SK-N-SH (cell line): ENCODE results near the gene DNMT3A. TPM values are rescaled to one million over a fixed set of nuclear protein-coding genes. Genes with fewer than 3 reads are reported as not detected.

Experiments
- CTCF ChIA-PET: fragments of 300-600, 350-600 bp; formaldehyde crosslinking; extraction: SDS; loops from one replicate; lab custom pipeline; 2021; lab: Yijun Ruan, JAX
- POLR2A ChIA-PET: fragments of 350-600 bp; sonication (Branson Sonifier 250); formaldehyde crosslinking; extraction: SDS; loops from one replicate; lab custom pipeline; 2020; ENCODE audit warnings: antibody characterized with exemption, inconsistent platforms; lab: Yijun Ruan, JAX
- DNase-seq: peaks from one replicate; pipeline ENCODE4 v3.0.0; 2012
- H2AFZ ChIP-seq: fragments of 200-600 bp; sonication (generic); 2 replicates; pipeline ENCODE4 v1.8.1; 2016; ENCODE audit warnings: antibody characterized with exemption, mild to moderate bottlenecking, low read depth
- H3F3A ChIP-seq: fragments of 200-600 bp; sonication (generic); replicated peaks from 2 replicates; pipeline ENCODE3; 2016; ENCODE audit warnings: antibody characterized with exemption, mild to moderate bottlenecking; ENCODE audit not compliant: insufficient read depth
- H3K27ac ChIP-seq, 2 experiments: fragments of 200-500 bp in 1 of 2; fragments of 200-600 bp in 1 of 2; sonication (Bioruptor generic) in 1 of 2; sonication (generic), shearing (Covaris generic) in 1 of 2; 2 replicates each; pipeline versions ENCODE4 v1.5.1 to v1.6.1; 2014 to 2016; ENCODE audit warnings: low read depth in 2 of 2, inconsistent platforms in 1 of 2, low read length in 1 of 2, mild to moderate bottlenecking in 1 of 2, mixed read lengths in 1 of 2
- H3K27me3 ChIP-seq: fragments of 200-600 bp; sonication (generic), shearing (Covaris generic); 2 replicates; pipeline ENCODE4 v1.6.1; 2016; ENCODE audit warnings: mixed run types; ENCODE audit not compliant: insufficient read depth
- H3K36me3 ChIP-seq, 2 experiments: fragments of 200-500 bp in 1 of 2; fragments of 200-600 bp in 1 of 2; sonication (Bioruptor generic) in 1 of 2; sonication (generic) in 1 of 2; replicated peaks in 1 of 2; 2 replicates each; pipeline versions ENCODE3 to v1.5.1; 2014 to 2016; ENCODE audit warnings: low read length in 1 of 2, mild to moderate bottlenecking in 1 of 2; ENCODE audit not compliant: insufficient read depth in 2 of 2, control insufficient read depth in 1 of 2
- H3K4me1 ChIP-seq, 2 experiments: fragments of 200-500 bp in 1 of 2; fragments of 200-600 bp in 1 of 2; sonication (Bioruptor generic) in 1 of 2; sonication (generic), shearing (Covaris generic) in 1 of 2; 2 replicates each; pipeline versions ENCODE4 v1.5.1 to v1.6.1; 2014 to 2016; ENCODE audit warnings: low read depth in 1 of 2, low read length in 1 of 2, mixed run types in 1 of 2; ENCODE audit not compliant: insufficient read depth in 2 of 2, control insufficient read depth in 1 of 2
- H3K4me2 ChIP-seq: fragments of 200-600 bp; sonication (generic), shearing (Covaris generic); 2 replicates; pipeline ENCODE4 v1.6.1; 2017; ENCODE audit warnings: mixed run types
- H3K4me3 ChIP-seq, 2 experiments: fragments of 200-500 bp in 1 of 2; fragments of 200-600 bp in 1 of 2; sonication (Bioruptor generic) in 1 of 2; sonication (generic), shearing (Covaris generic) in 1 of 2; 2 replicates each; pipeline versions ENCODE4 v1.5.1 to v1.8.1; 2014 to 2016; ENCODE audit warnings: low read depth in 2 of 2, inconsistent platforms in 1 of 2, low read length in 1 of 2, mild to moderate bottlenecking in 1 of 2, mixed read lengths in 1 of 2, moderate library complexity in 1 of 2
- H3K79me2 ChIP-seq: fragments of 200-600 bp; sonication (generic); 2 replicates; pipeline ENCODE4 v1.8.1; 2017; ENCODE audit warnings: mild to moderate bottlenecking; ENCODE audit not compliant: insufficient read depth
- H3K9ac ChIP-seq: fragments of 200-600 bp; sonication (generic); 2 replicates; pipeline ENCODE4 v1.6.1; 2017; ENCODE audit warnings: mixed run types
- H3K9me2 ChIP-seq: fragments of 200-600 bp; sonication (generic); 2 replicates; pipeline ENCODE4 v1.6.1; 2017; ENCODE audit warnings: mixed run types
- H3K9me3 ChIP-seq: fragments of 200-600 bp; sonication (generic); 2 replicates; pipeline ENCODE4 v1.6.1; 2017; ENCODE audit warnings: mixed run types, mild to moderate bottlenecking, moderate library complexity
- H4K20me1 ChIP-seq: fragments of 200-600 bp; sonication (generic); 2 replicates; pipeline ENCODE4 v1.6.1; 2017; ENCODE audit warnings: mild to moderate bottlenecking, mixed run types; ENCODE audit not compliant: insufficient read depth
- ELF1 ChIP-seq: IDR thresholded peaks from 2 replicates; pipeline ENCODE4 v1.4.0; 2012
- GABPA ChIP-seq: IDR thresholded peaks from 2 replicates; pipeline ENCODE4 v1.4.0; 2012; ENCODE audit warnings: low read depth, mild to moderate bottlenecking
- GATA2 ChIP-seq: sonication (generic); formaldehyde crosslinking; IDR thresholded peaks from 2 replicates; pipeline ENCODE4 v1.5.0; 2020; ENCODE audit warnings: mild to moderate bottlenecking, missing genetic modification reagents
- PBX3 ChIP-seq: IDR thresholded peaks from 2 replicates; pipeline ENCODE4; 2012
- RCOR1 ChIP-seq: fragments of 150-350 bp; IDR thresholded peaks from 2 replicates; pipeline ENCODE4 v1.6.1; 2017; ENCODE audit warnings: antibody characterized with exemption, low read length
- SIN3A ChIP-seq: IDR thresholded peaks from 2 replicates; pipeline ENCODE4 v1.6.1; 2012; ENCODE audit warnings: low read depth, mild to moderate bottlenecking, low read length, moderate library complexity, borderline replicate concordance
- SMC3 ChIP-seq: IDR thresholded peaks from 2 replicates; pipeline ENCODE4 v1.6.1; 2012; ENCODE audit warnings: low read depth, low read length, improper control_type of control experiment
- USF1 ChIP-seq: IDR thresholded peaks from 2 replicates; pipeline ENCODE4 v1.4.0; 2012; ENCODE audit warnings: low read depth, borderline replicate concordance
- YY1 ChIP-seq: IDR thresholded peaks from 2 replicates; pipeline ENCODE4 v1.4.0; 2012; ENCODE audit warnings: low read depth, mild to moderate bottlenecking
- WGBS: methylation state at CpG from one replicate; pipeline ENCODE4 v1.1.6; 2017; ENCODE audit warnings: low lambda C conversion rate; 5-methylcytosine and 5-hydroxymethylcytosine counted together
- polyA plus RNA-seq, 3 experiments: library from polyadenylated mRNA; depleted of rRNA; stranded (reverse); fragments of >200 nt; gene quantifications; 2 replicates each; pipeline ENCODE4 v1.2.3, GENCODE V29; 2012
- TF ChIP-seq, protein P1 (sequence below): IDR thresholded peaks from 2 replicates; pipeline ENCODE4 v1.6.1; 2012; ENCODE audit warnings: mild to moderate bottlenecking, low read depth, low read length, moderate library complexity

Gene DNMT3A
- polyA plus RNA-seq, 1 of the 3 experiments (the other 2 are of a cell fraction): 5.6 TPM

DNA sequence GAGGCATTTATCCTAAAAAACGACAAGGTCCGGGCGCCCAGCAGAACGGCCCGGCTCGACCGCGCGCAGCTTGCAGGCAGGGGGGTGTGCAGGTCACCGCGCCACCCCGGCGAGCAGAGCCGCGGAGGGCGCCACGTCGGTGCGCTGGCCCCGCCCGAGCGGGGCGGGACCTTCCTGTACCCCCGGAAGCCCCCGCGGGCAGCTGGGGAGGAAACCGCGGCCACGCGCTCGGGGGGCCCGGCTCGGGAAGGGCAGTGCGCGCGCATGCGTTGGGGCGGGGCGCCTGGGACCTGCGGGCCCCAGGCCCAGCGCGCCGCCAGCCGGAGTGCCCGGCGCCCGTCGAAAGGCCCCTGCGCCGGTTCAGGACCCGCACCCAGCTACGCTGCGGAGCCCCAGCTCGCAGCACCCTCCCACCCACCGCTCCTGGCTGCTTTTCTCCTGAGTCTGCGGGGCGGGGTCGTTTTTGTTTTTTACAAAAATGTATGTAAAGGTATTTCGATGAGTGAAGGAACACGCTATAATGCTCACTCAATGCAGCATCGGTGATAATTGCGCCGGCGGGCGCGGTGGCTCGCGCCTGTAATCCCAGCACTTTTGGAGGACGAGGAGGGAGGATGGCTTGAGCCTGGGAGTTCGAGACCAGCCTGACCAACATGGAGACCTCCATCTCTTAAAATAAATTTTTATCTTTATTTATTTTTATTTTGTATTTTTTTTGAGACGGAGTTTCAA is 125.6 kb downstream of the DNMT3A start:
- POLR2A ChIA-PET: interaction anchor here (0.6 kb wide), 1 partner anchor 14 kb away, joined by 3 read pairs; no protein-coding TSS in a partner anchor
- 85% methylated on average over 47 of the region's 71 CpGs for WGBS
- no peaks in the 10 kb centered on the region for H3K9me2 ChIP-seq
- H3K9me3 ChIP-seq: no peaks in the 10 kb centered on the region
- no peaks in the 10 kb centered on the region for H3K36me3 ChIP-seq
- H3K4me3 ChIP-seq: no peak overlapping the region
- TF ChIP-seq RCOR1: no peak
- no peak for TF ChIP-seq ELF1
- no peak for TF ChIP-seq PBX3
- TF ChIP-seq USF1: no peak
- TF ChIP-seq GABPA: no peak
- no peak for TF ChIP-seq YY1
- no peak for TF ChIP-seq SIN3A
- TF ChIP-seq GATA2 (CRISPR knock-in tag): no peak
- peaks cover 0 to 8% of the 10 kb centered on the region in 2 experiments; a peak in 1 of 4 replicates for H3K4me1 ChIP-seq
- H3K9ac ChIP-seq: no peak overlapping the region
- no peaks in the 10 kb centered on the region for H3K27me3 ChIP-seq
- no peaks in the 10 kb centered on the region for H4K20me1 ChIP-seq
- peak; percentile 35 for DNase-seq
- no peak overlapping the region for H3K4me2 ChIP-seq
- CTCF ChIA-PET: interaction anchor here (3.4 kb wide), 1 partner anchor 13 kb away, joined by 12 read pairs; no protein-coding TSS in a partner anchor
- H3F3A ChIP-seq: no peaks in the 10 kb centered on the region
- H2AFZ ChIP-seq: no peak overlapping the region
- no peak overlapping the region for H3K27ac ChIP-seq
- H3K79me2 ChIP-seq: no peaks in the 10 kb centered on the region

GRCh38 chr2:25215232-25215631 is 126.5 kb downstream of the DNMT3A start:
- Histone ChIP-seq H3K36me3 (no peaks in the 10 kb centered on the region), H3K4me2 (no peak overlapping the region), H3K27me3 (no peaks in the 10 kb centered on the region), H2AFZ (no peak overlapping the region), H3K27ac (no peak overlapping the region), H3K79me2 (no peaks in the 10 kb centered on the region), H3F3A (no peaks in the 10 kb centered on the region), H3K9me3 (no peaks in the 10 kb centered on the region), H3K9ac (no peak overlapping the region), H4K20me1 (no peaks in the 10 kb centered on the region), H3K9me2 (no peaks in the 10 kb centered on the region), H3K4me1 (peaks cover 0 to 8% of the 10 kb centered on the region in 2 experiments; a peak in 1 of 4 replicates), H3K4me3 (no peak overlapping the region)
- ChIA-PET POLR2A (no interaction called here), CTCF (interaction anchor here (1.1 to 3.4 kb wide), 2 partner anchors 13 to 15 kb away, joined by 4 to 12 read pairs; no protein-coding TSS in a partner anchor)
- TF ChIP-seq SMC3: no peak
- TF ChIP-seq, protein P1, sequence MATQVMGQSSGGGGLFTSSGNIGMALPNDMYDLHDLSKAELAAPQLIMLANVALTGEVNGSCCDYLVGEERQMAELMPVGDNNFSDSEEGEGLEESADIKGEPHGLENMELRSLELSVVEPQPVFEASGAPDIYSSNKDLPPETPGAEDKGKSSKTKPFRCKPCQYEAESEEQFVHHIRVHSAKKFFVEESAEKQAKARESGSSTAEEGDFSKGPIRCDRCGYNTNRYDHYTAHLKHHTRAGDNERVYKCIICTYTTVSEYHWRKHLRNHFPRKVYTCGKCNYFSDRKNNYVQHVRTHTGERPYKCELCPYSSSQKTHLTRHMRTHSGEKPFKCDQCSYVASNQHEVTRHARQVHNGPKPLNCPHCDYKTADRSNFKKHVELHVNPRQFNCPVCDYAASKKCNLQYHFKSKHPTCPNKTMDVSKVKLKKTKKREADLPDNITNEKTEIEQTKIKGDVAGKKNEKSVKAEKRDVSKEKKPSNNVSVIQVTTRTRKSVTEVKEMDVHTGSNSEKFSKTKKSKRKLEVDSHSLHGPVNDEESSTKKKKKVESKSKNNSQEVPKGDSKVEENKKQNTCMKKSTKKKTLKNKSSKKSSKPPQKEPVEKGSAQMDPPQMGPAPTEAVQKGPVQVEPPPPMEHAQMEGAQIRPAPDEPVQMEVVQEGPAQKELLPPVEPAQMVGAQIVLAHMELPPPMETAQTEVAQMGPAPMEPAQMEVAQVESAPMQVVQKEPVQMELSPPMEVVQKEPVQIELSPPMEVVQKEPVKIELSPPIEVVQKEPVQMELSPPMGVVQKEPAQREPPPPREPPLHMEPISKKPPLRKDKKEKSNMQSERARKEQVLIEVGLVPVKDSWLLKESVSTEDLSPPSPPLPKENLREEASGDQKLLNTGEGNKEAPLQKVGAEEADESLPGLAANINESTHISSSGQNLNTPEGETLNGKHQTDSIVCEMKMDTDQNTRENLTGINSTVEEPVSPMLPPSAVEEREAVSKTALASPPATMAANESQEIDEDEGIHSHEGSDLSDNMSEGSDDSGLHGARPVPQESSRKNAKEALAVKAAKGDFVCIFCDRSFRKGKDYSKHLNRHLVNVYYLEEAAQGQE: no peak
- no peak for DNase-seq
- WGBS: 85% methylated on average over 5 of the region's 5 CpGs
